ENCODE measurements around the gene PPP2R3B. TPM values are rescaled to one million over a fixed set of nuclear protein-coding genes. Genes with fewer than 3 reads are reported as not detected.

Gene PPP2R3B
- total RNA-seq, 1 experiment from 2014 or later, result 130 TPM

- peak overlapping the region; percentile 36 for H3K27ac Mint-ChIP-seq
- H3K36me3 Mint-ChIP-seq, result peaks cover 33% of the 10 kb centered on the region
- DNase-seq (ENCODE audit: low spot score) (no peak), ATAC-seq (no peak)
- H3K4me3 Mint-ChIP-seq, result no peak overlapping the region
- CTCF ChIA-PET, result no interaction called here
- H3K27me3 Mint-ChIP-seq (ENCODE audit: low read depth), result no peaks in the 10 kb centered on the region
- no peaks in the 10 kb centered on the region for H3K9me3 Mint-ChIP-seq
- H3K4me1 Mint-ChIP-seq, result no peaks in the 10 kb centered on the region
- POLR2A ChIA-PET, result no interaction called here
- TF ChIP-seq AFF4 (CRISPR knock-in tag; IDR thresholded peaks at IDR 0.05; ENCODE audit: borderline replicate concordance) (no peak), ZBTB21 (CRISPR knock-in tag; IDR thresholded peaks at IDR 0.05; ENCODE audit: borderline replicate concordance) (no peak), ZNF263 (CRISPR knock-in tag; IDR thresholded peaks at IDR 0.05; ENCODE audit: low read depth) (no peak), ZNF532 (CRISPR knock-in tag; IDR thresholded peaks at IDR 0.05; ENCODE audit: borderline replicate concordance) (no peak), ZSCAN18 (CRISPR knock-in tag; IDR thresholded peaks at IDR 0.05) (no peak), ZMAT4 (CRISPR knock-in tag; IDR thresholded peaks at IDR 0.05) (no peak), ZNF138 (CRISPR knock-in tag; conservative IDR thresholded peaks at IDR 0.05) (no peak), NFYB (CRISPR knock-in tag; conservative IDR thresholded peaks at IDR 0.05; ENCODE audit: low read depth) (no peak), ARID4B (CRISPR knock-in tag; IDR thresholded peaks at IDR 0.05; ENCODE audit: borderline replicate concordance) (no peak), ZNF671 (CRISPR knock-in tag; IDR thresholded peaks at IDR 0.05) (no peak), USF1 (CRISPR knock-in tag; IDR thresholded peaks at IDR 0.05) (no peak)
These were observed 31.2 kb downstream of the PPP2R3B start for GRCh38 chrX:355329-356050.
